K562 (cell line): Measurements from ENCODE around the gene ZNF646. TPM values are rescaled to one million over a fixed set of nuclear protein-coding genes. Genes with fewer than 3 reads are reported as not detected.

Source experiments
- BCLAF1 ChIP-seq, 2 experiments: fragments of 450-650 bp in 1 of 2; IDR thresholded peaks; 2 replicates each; pipeline ENCODE4 v1.6.1; 2011 to 2017; ENCODE audit warnings: low read depth in 2 of 2, antibody characterized with exemption in 1 of 2, borderline replicate concordance in 1 of 2, low read length in 1 of 2, mild to moderate bottlenecking in 1 of 2, mixed read lengths in 1 of 2; ENCODE audit not compliant: control insufficient read depth in 1 of 2
- BRF2 ChIP-seq: IDR thresholded peaks from 3 replicates; pipeline ENCODE4 v1.6.1; 2011; ENCODE audit warnings: borderline replicate concordance, mild to moderate bottlenecking; ENCODE audit not compliant: insufficient read length, insufficient read depth
- EP400 ChIP-seq: fragments of 450-650 bp; IDR thresholded peaks from 2 replicates; pipeline ENCODE4 v1.6.1; 2017; ENCODE audit warnings: antibody characterized with exemption, mild to moderate bottlenecking, moderate library complexity
- ETV6 ChIP-seq, 3 experiments: fragments of 150-350 bp in 1 of 3; sonication (generic) in 1 of 3; formaldehyde crosslinking in 1 of 3; IDR thresholded peaks; 2 replicates each; pipeline versions ENCODE4 v1.6.1 to v1.8.0; 2014 to 2022; ENCODE audit warnings: borderline replicate concordance in 2 of 3, low read depth in 2 of 3, antibody characterized with exemption in 1 of 3, low read length in 1 of 3, mild to moderate bottlenecking in 1 of 3, missing genetic modification reagents in 1 of 3
- MEF2D ChIP-seq: conservative IDR thresholded peaks from 2 replicates; pipeline ENCODE4 v1.6.1; 2016; ENCODE audit warnings: low read depth, missing genetic modification characterization, missing compliant biosample characterization
- NR2F6 ChIP-seq: fragments of 450-650 bp; formaldehyde crosslinking; IDR thresholded peaks from 2 replicates; pipeline ENCODE4 v1.4.0; 2020; ENCODE audit warnings: mild to moderate bottlenecking
- NUFIP1 ChIP-seq: fragments of 450-650 bp; IDR thresholded peaks from 2 replicates; pipeline ENCODE4 v1.6.1; 2018; ENCODE audit not compliant: partially characterized antibody
- TRIM28 ChIP-seq: fragments of 450-650 bp; IDR thresholded peaks from 2 replicates; pipeline ENCODE4 v1.6.1; 2017
- ZNF347 ChIP-seq: fragments of 450-650 bp; formaldehyde crosslinking; IDR thresholded peaks from 2 replicates; pipeline ENCODE4 v1.4.0; 2020; ENCODE audit warnings: low read depth, mild to moderate bottlenecking, moderate library complexity
- polyA plus RNA-seq, 8 experiments: library from polyadenylated mRNA; depleted of rRNA in 4 of 8; stranded (reverse) in 5 of 8; unstranded in 3 of 8; fragments of >200 nt; fragmentation: Nextera tagmentation in 2 of 8; fragmentation: Illumina TruSeq in 1 of 8; extraction: Ambion mirVana in 2 of 8; extraction: Trizol in 1 of 8; gene quantifications; 2 replicates each; pipeline versions ENCODE4 v1.2.1 to v1.2.3, GENCODE V29; 2011 to 2014; ENCODE audit warnings: inconsistent platforms in 1 of 8, missing spikeins in 1 of 8
- total RNA-seq, 7 experiments: library from RNA; depleted of rRNA in 6 of 7; stranded (reverse); fragments of >200 nt in 6 of 7; fragmentation: Illumina TruSeq in 2 of 7; extraction: Trizol in 2 of 7; gene quantifications; 2 replicates each; pipeline versions ENCODE4 v1.2.1 to v1.2.3, GENCODE V29; 2011 to 2021; ENCODE audit warnings: low replicate concordance in 1 of 7
- TF ChIP-seq, protein P1 (sequence below): IDR thresholded peaks from 2 replicates; pipeline ENCODE4 v1.6.1; 2011; ENCODE audit not compliant: insufficient read length; ENCODE audit errors: extremely low read depth
- TF ChIP-seq, protein P2 (sequence below): sonication (generic); formaldehyde crosslinking; IDR thresholded peaks from 2 replicates; pipeline ENCODE4 v1.5.0; 2020; ENCODE audit warnings: missing genetic modification reagents
- TF ChIP-seq, protein P3 (sequence below): fragments of 450-650 bp; IDR thresholded peaks from 2 replicates; pipeline ENCODE4 v1.6.1; 2017; ENCODE audit warnings: antibody characterized with exemption
- TF ChIP-seq, protein P4 (sequence below): fragments of 250-450 bp; sonication (Bioruptor Pico); IDR thresholded peaks from 2 replicates; pipeline ENCODE4 v1.8.0; 2021; ENCODE audit warnings: moderate library complexity, mild to moderate bottlenecking, inconsistent platforms
- TF ChIP-seq, protein P5 (sequence below), 2 experiments: fragments of 450-650 bp in 1 of 2; sonication (generic) in 1 of 2; formaldehyde crosslinking; conservative IDR thresholded peaks; 2 replicates each; pipeline versions ENCODE4 v1.4.0 to v1.8.1; 2020 to 2022; ENCODE audit warnings: mild to moderate bottlenecking in 1 of 2, missing genetic modification reagents in 1 of 2

Gene ZNF646
- total and polyA plus RNA-seq, 9 of the 15 experiments (the other 6 are each of a cell fraction or from before 2014, with no cell fraction given): 0.08 to 20.6 (median 8.0) TPM

GRCh38 chr16:31073142-31073969 lies 866 bp upstream of the ZNF646 start (continued):
- TF ChIP-seq, protein P1, sequence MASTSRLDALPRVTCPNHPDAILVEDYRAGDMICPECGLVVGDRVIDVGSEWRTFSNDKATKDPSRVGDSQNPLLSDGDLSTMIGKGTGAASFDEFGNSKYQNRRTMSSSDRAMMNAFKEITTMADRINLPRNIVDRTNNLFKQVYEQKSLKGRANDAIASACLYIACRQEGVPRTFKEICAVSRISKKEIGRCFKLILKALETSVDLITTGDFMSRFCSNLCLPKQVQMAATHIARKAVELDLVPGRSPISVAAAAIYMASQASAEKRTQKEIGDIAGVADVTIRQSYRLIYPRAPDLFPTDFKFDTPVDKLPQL: no peak
- TF ChIP-seq TRIM28: no peak
- TF ChIP-seq, protein P2, sequence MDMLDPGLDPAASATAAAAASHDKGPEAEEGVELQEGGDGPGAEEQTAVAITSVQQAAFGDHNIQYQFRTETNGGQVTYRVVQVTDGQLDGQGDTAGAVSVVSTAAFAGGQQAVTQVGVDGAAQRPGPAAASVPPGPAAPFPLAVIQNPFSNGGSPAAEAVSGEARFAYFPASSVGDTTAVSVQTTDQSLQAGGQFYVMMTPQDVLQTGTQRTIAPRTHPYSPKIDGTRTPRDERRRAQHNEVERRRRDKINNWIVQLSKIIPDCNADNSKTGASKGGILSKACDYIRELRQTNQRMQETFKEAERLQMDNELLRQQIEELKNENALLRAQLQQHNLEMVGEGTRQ: 0 out of 2 replicates have a peak, but pooled peaks have one; percentile 2
- TF ChIP-seq BCLAF1 (IDR thresholded peaks at IDR 0.05; ENCODE audit: borderline replicate concordance in 1 of 2, control insufficient read depth in 1 of 2, low read depth in 2 of 2, low read length in 1 of 2): no peak
- TF ChIP-seq MEF2D (tag): no peak
- no peak for TF ChIP-seq ETV6 (IDR thresholded peaks at IDR 0.05; ENCODE audit: borderline replicate concordance in 1 of 2, low read depth in 2 of 2, low read length in 1 of 2)
- no peak for TF ChIP-seq ETV6 (CRISPR knock-in tag; IDR thresholded peaks at IDR 0.05; ENCODE audit: borderline replicate concordance)
- TF ChIP-seq, protein P3, sequence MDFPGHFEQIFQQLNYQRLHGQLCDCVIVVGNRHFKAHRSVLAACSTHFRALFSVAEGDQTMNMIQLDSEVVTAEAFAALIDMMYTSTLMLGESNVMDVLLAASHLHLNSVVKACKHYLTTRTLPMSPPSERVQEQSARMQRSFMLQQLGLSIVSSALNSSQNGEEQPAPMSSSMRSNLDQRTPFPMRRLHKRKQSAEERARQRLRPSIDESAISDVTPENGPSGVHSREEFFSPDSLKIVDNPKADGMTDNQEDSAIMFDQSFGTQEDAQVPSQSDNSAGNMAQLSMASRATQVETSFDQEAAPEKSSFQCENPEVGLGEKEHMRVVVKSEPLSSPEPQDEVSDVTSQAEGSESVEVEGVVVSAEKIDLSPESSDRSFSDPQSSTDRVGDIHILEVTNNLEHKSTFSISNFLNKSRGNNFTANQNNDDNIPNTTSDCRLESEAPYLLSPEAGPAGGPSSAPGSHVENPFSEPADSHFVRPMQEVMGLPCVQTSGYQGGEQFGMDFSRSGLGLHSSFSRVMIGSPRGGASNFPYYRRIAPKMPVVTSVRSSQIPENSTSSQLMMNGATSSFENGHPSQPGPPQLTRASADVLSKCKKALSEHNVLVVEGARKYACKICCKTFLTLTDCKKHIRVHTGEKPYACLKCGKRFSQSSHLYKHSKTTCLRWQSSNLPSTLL: no peak
- TF ChIP-seq NR2F6: no peak
- TF ChIP-seq, protein P4, sequence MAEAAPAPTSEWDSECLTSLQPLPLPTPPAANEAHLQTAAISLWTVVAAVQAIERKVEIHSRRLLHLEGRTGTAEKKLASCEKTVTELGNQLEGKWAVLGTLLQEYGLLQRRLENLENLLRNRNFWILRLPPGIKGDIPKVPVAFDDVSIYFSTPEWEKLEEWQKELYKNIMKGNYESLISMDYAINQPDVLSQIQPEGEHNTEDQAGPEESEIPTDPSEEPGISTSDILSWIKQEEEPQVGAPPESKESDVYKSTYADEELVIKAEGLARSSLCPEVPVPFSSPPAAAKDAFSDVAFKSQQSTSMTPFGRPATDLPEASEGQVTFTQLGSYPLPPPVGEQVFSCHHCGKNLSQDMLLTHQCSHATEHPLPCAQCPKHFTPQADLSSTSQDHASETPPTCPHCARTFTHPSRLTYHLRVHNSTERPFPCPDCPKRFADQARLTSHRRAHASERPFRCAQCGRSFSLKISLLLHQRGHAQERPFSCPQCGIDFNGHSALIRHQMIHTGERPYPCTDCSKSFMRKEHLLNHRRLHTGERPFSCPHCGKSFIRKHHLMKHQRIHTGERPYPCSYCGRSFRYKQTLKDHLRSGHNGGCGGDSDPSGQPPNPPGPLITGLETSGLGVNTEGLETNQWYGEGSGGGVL: no peak
- no peak for TF ChIP-seq BRF2
- TF ChIP-seq ZNF347 (CRISPR knock-in tag): no peak
- TF ChIP-seq, protein P5, sequence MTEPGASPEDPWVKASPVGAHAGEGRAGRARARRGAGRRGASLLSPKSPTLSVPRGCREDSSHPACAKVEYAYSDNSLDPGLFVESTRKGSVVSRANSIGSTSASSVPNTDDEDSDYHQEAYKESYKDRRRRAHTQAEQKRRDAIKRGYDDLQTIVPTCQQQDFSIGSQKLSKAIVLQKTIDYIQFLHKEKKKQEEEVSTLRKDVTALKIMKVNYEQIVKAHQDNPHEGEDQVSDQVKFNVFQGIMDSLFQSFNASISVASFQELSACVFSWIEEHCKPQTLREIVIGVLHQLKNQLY (CRISPR knock-in tag; conservative IDR thresholded peaks at IDR 0.05): no peak
- peak; percentile 75; the same call in 1 of the 2 replicates for TF ChIP-seq EP400
- TF ChIP-seq NUFIP1: no peak
